ENCODE measurements around the gene CREBBP.
"Not testable (repeated sequence)": the region's sequence is repeated elsewhere in the genome, so short reads cannot be mapped to it uniquely, and the experiment has no call there.

The CREBBP gene

DNA sequence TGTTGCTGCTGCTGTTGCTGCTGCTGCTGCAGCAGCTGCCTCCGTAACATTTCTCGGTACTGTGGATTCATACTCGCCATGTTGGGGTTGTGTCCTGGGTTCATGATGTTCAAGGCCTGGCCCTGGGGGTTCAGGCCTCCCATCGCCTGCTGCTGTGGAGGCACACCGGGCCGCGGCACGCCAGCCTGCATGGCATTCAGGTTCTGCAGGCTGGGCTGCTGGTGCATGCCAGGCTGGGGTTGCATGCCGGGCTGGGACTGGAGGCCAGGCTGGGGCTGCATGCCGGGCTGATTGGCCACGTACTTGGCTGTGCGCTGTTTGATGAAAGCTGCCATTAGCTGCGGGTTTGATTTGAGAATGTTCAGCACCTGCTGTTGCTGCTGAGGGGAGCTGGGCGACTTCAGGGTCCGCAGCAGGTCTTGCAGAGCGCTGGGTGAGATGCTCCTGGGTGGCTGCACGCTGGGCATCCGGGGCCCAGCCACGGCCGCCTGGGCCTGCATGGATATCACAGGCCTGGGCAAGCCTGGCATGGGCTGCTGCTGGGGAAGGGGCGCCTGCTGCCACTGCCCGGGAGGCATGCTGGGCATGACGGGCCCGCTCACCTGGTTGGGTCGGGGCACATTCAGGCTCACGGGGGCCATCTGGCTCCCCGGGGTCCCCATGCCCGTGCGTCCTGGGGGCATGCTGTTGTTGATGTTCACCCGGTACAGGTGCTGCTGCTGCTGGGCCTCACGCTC is 151.9 kb downstream of the CREBBP start:
- peaks cover 3% of the 10 kb centered on the region; the same call in 1 of the 2 replicates for H3K4me1 ChIP-seq
- H3K36me3 ChIP-seq (replicated peaks) = peaks cover 49% of the 10 kb centered on the region
- in situ Hi-C loops (cut with MboI; ENCODE audit: low sequenced_read_pairs) = no loop called here
- DNase-seq (ENCODE audit: low spot score in 2 of 2) = no peak
- H3K27me3 ChIP-seq (ENCODE audit: low read depth) = no peaks in the 10 kb centered on the region
- H3K9me3 ChIP-seq = no peaks in the 10 kb centered on the region
- H3K4me3 ChIP-seq = no peak overlapping the region

DNA sequence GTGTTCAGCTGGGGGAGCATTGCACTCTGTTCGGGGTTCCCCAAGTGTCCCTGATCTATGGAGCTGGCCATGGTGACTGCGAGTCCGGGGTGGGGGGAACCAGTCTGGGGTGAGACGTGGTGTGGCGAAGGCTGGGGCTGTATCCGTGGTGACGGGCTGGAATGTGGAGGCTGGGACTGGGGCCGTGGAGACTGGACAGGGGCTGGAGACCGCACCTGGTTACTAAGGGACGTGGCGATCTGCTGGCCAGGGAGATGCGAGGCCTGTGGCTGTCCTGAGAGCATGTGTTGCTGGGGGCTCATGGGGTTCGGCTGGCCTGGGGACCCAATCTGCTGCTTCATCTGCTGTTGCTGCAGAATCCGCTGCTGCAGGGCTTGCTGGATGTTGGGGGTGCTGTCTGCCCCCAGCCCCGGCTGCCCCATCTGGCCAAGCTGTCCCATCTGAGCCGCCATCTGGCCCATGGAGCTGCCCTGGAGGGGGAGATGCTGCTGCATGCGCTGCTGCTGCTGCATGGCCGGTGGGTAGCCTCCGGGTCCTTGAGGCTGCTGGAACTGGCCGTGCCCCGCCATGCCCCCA is 152.6 kb downstream of the CREBBP start:
- no peak for DNase-seq (ENCODE audit: low spot score in 2 of 2)
- H3K9me3 ChIP-seq = no peaks in the 10 kb centered on the region
- H3K4me1 ChIP-seq = peaks cover 3% of the 10 kb centered on the region; the same call in 1 of the 2 replicates
- H3K27me3 ChIP-seq (ENCODE audit: low read depth) = no peaks in the 10 kb centered on the region
- no peak overlapping the region for H3K4me3 ChIP-seq
- in situ Hi-C loops (cut with MboI; ENCODE audit: low sequenced_read_pairs) = no loop called here
- H3K36me3 ChIP-seq (replicated peaks) = peaks cover 49% of the 10 kb centered on the region

DNA sequence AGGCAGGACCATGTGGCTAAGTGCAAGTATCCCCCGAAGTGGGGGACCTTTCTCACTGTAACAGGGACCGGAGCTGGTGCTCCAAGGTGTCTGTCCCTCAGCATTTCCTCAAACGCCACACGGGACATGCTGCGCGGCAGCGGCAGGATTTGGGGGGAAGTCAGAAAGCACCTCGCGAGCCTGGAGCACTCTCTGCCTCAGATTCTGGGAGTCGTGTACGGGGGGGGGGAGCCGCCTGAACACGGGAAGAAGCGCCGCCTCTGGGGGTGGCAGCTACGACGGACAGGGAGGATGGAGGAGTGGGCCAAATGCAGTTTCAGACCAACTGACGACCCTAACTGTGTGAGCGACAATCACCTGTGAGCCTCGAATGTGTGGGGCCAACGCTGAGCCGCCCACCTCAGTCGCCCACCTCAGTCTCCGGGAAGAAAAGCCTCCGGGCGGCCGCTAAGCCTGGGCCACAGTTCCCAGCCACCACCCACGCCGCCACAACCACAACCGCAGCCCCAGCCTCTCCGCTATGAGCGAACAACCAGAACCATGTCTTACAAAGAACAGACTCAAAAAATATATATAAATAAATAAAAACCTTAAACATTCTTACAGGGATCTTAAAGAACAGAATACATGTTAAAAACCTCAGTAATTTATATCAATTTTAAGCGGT is 154.4 kb downstream of the CREBBP start:
- no peak for DNase-seq (ENCODE audit: low spot score in 2 of 2)
- Histone ChIP-seq H3K4me1 (peaks cover 3% of the 10 kb centered on the region; the same call in 1 of the 2 replicates), H3K9me3 (no peaks in the 10 kb centered on the region), H3K4me3 (no peak overlapping the region), H3K27me3 (ENCODE audit: low read depth) (no peaks in the 10 kb centered on the region), H3K36me3 (replicated peaks) (peaks cover 41% of the 10 kb centered on the region)
- in situ Hi-C loops (cut with MboI; ENCODE audit: low sequenced_read_pairs) = no loop called here

DNA sequence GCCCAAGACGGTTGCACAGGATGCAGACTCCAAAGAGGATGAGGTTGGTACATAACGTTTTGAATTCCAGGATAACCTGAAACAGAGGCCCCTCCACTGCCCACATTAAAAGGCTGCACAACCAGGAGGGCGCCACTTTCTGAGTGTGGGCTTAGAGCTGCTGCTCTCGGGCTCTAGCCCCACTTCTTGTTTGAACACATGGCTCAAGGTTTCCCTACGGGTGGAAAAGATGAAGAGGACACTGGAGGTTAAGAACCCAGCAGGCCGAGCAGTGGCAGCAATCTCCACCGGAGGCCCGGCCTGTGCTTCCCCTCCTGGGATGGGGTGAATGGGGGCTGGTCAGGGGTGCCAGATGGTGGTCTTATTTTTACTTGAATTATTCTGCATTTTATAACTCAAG is 155.2 kb downstream of the CREBBP start:
- Histone ChIP-seq H3K27me3 (ENCODE audit: low read depth) (no peaks in the 10 kb centered on the region), H3K4me1 (peaks cover 3% of the 10 kb centered on the region; the same call in 1 of the 2 replicates), H3K4me3 (no peak overlapping the region), H3K9me3 (no peaks in the 10 kb centered on the region), H3K36me3 (replicated peaks) (peaks cover 32% of the 10 kb centered on the region)
- no peak for DNase-seq (ENCODE audit: low spot score in 2 of 2)
- in situ Hi-C loops (cut with MboI; ENCODE audit: low sequenced_read_pairs) = no loop called here

DNA sequence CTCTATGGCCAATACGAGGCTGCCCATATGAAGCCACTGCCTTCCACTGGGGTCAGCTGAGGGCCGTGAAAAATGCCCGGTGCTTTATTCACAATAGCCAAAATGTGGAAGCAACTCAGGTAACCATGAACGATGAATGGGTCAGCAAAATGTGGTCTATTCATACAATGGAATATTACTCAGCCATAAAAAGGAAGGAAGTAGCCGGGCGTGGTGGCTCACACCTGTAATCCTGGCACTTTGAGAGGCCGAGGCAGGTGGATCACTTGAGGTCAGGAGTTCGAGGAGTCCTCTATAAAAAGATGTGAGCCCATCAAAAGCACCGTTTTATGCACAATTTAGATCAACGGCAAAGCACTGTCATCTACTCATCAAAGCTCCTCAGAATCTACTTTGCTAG is 158.0 kb downstream of the CREBBP start:
- H3K27me3 ChIP-seq (ENCODE audit: low read depth) = no peaks in the 10 kb centered on the region
- no peak for DNase-seq (ENCODE audit: low spot score in 2 of 2)
- no peak overlapping the region for H3K4me3 ChIP-seq
- H3K36me3 ChIP-seq (replicated peaks) = peaks cover 7% of the 10 kb centered on the region
- peaks cover 10% of the 10 kb centered on the region for H3K4me1 ChIP-seq
- no peaks in the 10 kb centered on the region; the same call in 1 of the 2 replicates for H3K9me3 ChIP-seq
- in situ Hi-C loops (cut with MboI; ENCODE audit: low sequenced_read_pairs) = no loop called here

DNA sequence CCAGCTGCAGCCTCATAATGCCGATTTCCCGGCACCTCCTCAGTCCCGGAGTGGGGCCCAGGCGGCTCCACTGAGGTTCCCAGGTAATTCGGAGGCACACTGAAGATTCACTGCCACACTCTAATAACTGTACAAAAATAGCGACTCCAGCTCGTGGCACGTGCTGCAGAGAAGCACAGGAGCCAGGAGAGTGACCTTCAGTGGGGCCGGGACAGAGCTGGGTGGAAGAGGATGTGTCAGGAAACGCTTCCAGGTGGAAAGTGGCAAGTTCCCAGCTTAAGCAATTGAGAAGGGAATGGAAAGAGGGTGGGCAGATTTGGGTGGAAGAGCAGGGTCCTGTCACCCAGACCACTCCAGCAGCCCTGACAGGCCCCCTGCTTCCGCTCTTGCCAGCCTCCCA is 160.1 kb downstream of the CREBBP start:
- Histone ChIP-seq H3K9me3 (no peaks in the 10 kb centered on the region; the same call in 1 of the 2 replicates), H3K4me3 (no peak overlapping the region), H3K4me1 (peaks cover 10% of the 10 kb centered on the region), H3K36me3 (replicated peaks) (peaks cover 4% of the 10 kb centered on the region), H3K27me3 (ENCODE audit: low read depth) (no peaks in the 10 kb centered on the region)
- DNase-seq (ENCODE audit: low spot score in 2 of 2) = no peak
- in situ Hi-C loops (cut with MboI; ENCODE audit: low sequenced_read_pairs) = no loop called here

DNA sequence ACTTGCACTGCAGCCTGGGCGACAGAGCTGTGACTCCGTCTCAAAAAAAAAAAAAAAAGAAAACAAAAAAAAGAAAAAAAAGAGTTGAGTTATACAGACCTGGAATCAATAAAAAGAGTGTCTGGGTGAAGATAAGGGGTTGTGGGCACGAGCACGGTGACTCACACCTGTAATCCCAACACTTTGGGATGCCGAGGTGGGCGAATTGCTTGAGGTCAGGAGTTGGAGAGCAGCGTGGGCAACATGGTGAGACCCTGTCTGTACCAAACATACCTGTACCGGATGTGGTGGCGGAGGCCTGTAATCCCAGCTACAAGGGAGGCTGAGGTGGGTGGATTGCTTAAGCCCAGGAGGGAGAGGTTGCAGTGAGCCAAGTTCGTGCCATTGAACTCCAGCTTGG is 161.9 kb downstream of the CREBBP start:
- Histone ChIP-seq H3K27me3 (ENCODE audit: low read depth) (no peaks in the 10 kb centered on the region), H3K4me3 (no peak overlapping the region), H3K9me3 (no peaks in the 10 kb centered on the region; the same call in 1 of the 2 replicates), H3K4me1 (peaks cover 10% of the 10 kb centered on the region), H3K36me3 (replicated peaks) (peaks cover 19% of the 10 kb centered on the region)
- in situ Hi-C loops (cut with MboI; ENCODE audit: low sequenced_read_pairs) = no loop called here
- no peak for DNase-seq (ENCODE audit: low spot score in 2 of 2)

DNA sequence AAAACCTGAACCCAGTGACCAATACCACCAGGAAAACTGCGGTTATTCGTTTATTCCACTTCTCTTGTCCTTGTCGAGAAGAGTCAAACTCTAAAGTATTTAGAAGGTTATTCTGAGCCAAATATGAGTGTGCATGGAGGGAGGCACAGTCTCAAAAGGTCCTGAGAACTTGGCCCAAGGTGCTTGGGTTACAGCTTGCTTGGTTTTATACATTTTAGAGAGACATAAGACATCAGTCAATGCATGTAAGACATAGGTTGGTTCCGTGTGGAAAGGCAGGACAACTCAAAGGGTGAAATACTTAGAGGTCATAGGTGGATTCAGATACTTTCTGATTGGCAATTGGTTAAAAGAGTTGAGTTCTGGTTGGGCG is 162.5 kb downstream of the CREBBP start:
- Histone ChIP-seq H3K4me1 (peaks cover 12% of the 10 kb centered on the region), H3K9me3 (no peaks in the 10 kb centered on the region; the same call in 1 of the 2 replicates), H3K4me3 (peak overlapping the region; percentile 97), H3K36me3 (replicated peaks) (peaks cover 25% of the 10 kb centered on the region), H3K27me3 (ENCODE audit: low read depth) (no peaks in the 10 kb centered on the region)
- in situ Hi-C loops (cut with MboI; ENCODE audit: low sequenced_read_pairs) = no loop called here
- no peak for DNase-seq (ENCODE audit: low spot score in 2 of 2)

DNA sequence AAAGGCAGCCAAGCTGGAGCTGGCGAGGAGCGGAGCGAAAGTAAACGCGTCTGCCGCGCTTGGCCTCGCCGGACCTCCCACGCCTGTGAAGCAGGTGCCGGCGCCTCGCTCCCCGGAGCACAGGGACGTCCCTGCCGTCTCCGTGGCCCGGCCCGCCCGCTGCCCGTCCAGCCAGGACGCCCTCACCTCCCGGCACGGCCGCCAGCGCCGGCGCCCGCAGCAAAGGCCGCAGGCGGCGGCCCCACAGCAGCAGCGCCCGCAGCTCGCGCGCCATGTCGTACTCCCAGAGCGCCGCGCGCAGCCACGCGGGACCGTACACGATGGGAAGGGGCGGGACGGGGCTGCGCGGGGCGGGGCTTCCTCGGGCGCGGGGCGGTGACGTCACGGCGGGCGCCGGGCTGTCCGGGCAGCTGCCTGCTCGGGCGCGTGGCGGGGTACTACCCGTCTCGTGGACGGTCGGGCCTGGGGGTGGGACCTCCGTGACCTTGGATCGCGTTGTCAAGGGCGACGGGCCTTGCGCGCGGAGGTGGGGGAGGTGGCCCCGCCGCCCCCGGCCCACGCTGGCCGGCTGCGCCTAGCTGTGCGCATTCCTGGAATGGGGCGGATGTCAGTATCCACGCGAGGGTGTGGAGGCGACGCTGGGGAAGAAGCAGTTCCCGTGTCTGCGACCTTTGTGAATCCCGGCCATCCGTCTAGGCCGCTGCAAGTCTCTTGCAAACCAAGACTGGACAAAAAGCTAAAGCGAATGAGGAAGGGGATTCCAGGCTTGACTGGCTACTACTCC is 163.1 kb downstream of the CREBBP start, which contains the start of gene TRAP1:
Gene TRAP1, minus strand, starts transcription at position 290 of the 784 bp plus-strand sequence. Its CDS starts 16 bp downstream, at position 274.
- peaks cover 18% of the 10 kb centered on the region for H3K4me1 ChIP-seq
- in situ Hi-C loops (cut with MboI; ENCODE audit: low sequenced_read_pairs) = no loop called here
- peak within 1 kb of the TSS; percentile 97 for H3K4me3 ChIP-seq
- H3K27me3 ChIP-seq (ENCODE audit: low read depth) = no peaks in the 10 kb centered on the region
- peak; percentile 72 to 92 for DNase-seq (ENCODE audit: low spot score in 2 of 2)
- no peaks in the 10 kb centered on the region; the same call in 1 of the 2 replicates for H3K9me3 ChIP-seq
- H3K36me3 ChIP-seq (replicated peaks) = peaks cover 30% of the 10 kb centered on the region

DNA sequence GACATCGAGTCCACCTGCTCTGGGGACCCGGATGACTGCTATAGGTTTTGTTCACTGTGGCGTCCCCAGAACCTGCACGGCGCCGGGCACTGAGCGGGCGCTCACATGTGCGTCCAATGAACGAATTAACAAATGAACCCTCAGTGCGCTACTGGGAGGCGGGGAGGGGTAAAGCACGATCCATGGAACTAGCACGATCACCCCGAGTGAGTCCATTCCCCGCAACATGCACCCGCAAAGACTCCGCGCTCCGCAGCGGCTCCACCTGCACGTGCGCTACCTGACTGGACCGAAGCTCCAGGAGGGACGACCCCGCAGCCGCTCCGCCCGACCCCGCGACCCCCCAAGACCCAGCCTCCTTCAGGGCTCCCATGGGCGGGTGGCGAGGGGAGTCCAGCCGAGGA is 163.7 kb downstream of the CREBBP start:
- Histone ChIP-seq H3K9me3 (no peaks in the 10 kb centered on the region; the same call in 1 of the 2 replicates), H3K27me3 (ENCODE audit: low read depth) (no peaks in the 10 kb centered on the region), H3K4me1 (peaks cover 24% of the 10 kb centered on the region), H3K4me3 (peak overlapping the region; percentile 97), H3K36me3 (replicated peaks) (peaks cover 30% of the 10 kb centered on the region)
- in situ Hi-C loops (cut with MboI; ENCODE audit: low sequenced_read_pairs) = no loop called here
- peak in 1 of 2 experiments; percentile 64 for DNase-seq (ENCODE audit: low spot score in 2 of 2)

DNA sequence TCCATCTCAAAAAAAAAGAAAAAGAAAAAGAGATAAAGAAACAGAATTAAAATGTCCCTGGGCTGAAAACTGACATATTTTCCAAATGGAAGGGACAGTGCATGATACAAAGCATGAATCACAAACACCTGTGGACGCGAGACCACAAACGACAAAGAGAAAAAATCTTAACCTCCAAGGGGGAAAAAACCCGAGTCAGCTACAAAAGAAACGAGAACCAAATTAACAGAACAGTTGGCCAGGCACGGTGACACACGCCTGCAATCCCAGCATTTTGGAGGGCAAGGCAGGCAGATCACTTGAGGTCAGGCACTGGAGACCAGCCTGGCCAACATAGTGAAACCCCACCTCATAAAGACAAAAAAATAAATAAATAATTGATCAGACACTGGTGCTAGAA is 165.1 kb downstream of the CREBBP start:
- Histone ChIP-seq H3K4me3 (no peak overlapping the region; the same call in 1 of the 2 replicates), H3K9me3 (no peaks in the 10 kb centered on the region; the same call in 1 of the 2 replicates), H3K36me3 (replicated peaks) (peaks cover 35% of the 10 kb centered on the region), H3K4me1 (peaks cover 28% of the 10 kb centered on the region), H3K27me3 (ENCODE audit: low read depth) (no peaks in the 10 kb centered on the region)
- in situ Hi-C loops (cut with MboI; ENCODE audit: low sequenced_read_pairs) = no loop called here
- DNase-seq (ENCODE audit: low spot score in 2 of 2) = no peak

DNA sequence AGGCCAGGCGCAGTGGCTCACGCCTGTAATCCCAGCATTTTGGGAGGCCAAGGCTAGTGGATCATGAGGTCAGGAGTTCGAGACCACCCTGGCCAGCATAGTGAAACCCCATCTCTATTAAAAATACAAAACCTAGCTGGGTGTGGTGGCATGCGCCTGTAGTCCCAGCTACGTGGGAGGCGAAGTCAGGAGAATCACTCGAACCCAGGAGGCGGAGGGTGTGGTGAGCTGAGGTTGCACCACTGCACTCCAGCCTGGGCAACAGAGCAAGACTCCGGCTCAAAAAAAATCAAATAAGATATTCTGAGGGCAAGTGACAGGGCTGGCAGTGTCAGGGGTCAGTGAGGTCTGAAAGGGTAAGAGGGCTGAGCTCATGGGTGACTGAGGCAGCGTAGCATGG is 166.1 kb downstream of the CREBBP start:
- H3K27me3 ChIP-seq (ENCODE audit: low read depth); H3K9me3 ChIP-seq; in situ Hi-C loops (cut with MboI; ENCODE audit: low sequenced_read_pairs); H3K4me3 ChIP-seq; DNase-seq (ENCODE audit: low spot score in 2 of 2): not testable (repeated sequence)
- peaks cover 28% of the 10 kb centered on the region for H3K4me1 ChIP-seq
- peaks cover 45% of the 10 kb centered on the region for H3K36me3 ChIP-seq (replicated peaks)

DNA sequence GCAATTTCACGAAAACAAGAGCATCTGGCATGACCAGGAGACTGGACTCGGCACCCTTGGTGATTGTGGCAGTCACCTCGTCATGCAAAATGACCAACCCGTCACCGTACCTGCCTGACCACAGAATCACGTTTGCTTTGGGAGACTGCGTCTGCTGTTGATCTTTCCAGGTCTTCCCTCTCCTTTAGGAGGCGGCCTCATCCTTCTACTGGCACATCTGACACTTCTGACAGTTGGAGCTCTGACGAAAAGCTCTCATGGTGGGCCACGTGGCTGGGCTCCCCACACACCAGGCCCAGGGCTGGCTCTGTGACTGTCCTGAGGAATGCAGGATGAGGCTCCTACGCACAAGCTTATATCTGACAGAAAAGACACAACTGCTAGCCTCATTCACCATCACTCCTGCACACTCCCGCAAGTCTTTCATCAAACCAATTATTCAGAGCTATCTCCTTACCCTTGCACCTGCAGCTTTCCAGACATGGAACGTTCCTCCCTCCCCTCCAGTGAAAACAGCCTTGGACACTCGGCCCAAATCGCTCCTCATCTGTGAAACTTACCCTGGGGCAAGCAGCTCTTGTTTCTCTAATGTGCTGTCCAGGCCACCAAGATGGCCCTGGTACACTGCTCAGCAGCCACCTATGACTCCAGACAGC is 166.8 kb downstream of the CREBBP start:
- no peak overlapping the region for H3K4me3 ChIP-seq
- in situ Hi-C loops (cut with MboI; ENCODE audit: low sequenced_read_pairs) = no loop called here
- H3K36me3 ChIP-seq (replicated peaks) = peaks cover 45% of the 10 kb centered on the region
- no peak for DNase-seq (ENCODE audit: low spot score in 2 of 2)
- no peaks in the 10 kb centered on the region; the same call in 1 of the 2 replicates for H3K9me3 ChIP-seq
- no peaks in the 10 kb centered on the region for H3K27me3 ChIP-seq (ENCODE audit: low read depth)
- H3K4me1 ChIP-seq = peaks cover 28% of the 10 kb centered on the region
